SK-N-SH treated with all-trans-retinoic acid at 6 μM for 48 hours (cell line): ENCODE measurements around the gene LMAN2.
"Not testable (repeated sequence)": the region's sequence is repeated elsewhere in the genome, so short reads cannot be mapped to it uniquely, and the experiment has no call there.

Source experiments
- ARNTL ChIP-seq: fragments of 450-650 bp; formaldehyde crosslinking; IDR thresholded peaks from 2 replicates; pipeline ENCODE4 v1.5.0; 2020; ENCODE audit warnings: low read depth, mild to moderate bottlenecking, moderate library complexity, borderline replicate concordance
- BACH2 ChIP-seq: fragments of 250-450 bp; sonication (Bioruptor Pico); IDR thresholded peaks from 2 replicates; pipeline ENCODE4 v1.9.0; 2021; ENCODE audit warnings: mild to moderate bottlenecking, borderline replicate concordance
- CSRNP3 ChIP-seq: fragments of 250-450 bp; sonication (Bioruptor Pico); IDR thresholded peaks from 2 replicates; pipeline ENCODE4 v1.5.1; 2021; ENCODE audit warnings: mild to moderate bottlenecking, moderate library complexity
- GLIS3 ChIP-seq: fragments of 250-450 bp; sonication (Bioruptor Pico); IDR thresholded peaks from 2 replicates; pipeline ENCODE4 v1.5.0; 2020; ENCODE audit warnings: mild to moderate bottlenecking, moderate library complexity
- RARB ChIP-seq: fragments of 250-450 bp; sonication (Bioruptor Pico); IDR thresholded peaks from 2 replicates; pipeline ENCODE4 v1.8.0; 2021; ENCODE audit warnings: mild to moderate bottlenecking, moderate library complexity
- SNAI2 ChIP-seq: fragments of 250-450 bp; sonication (Bioruptor Pico); IDR thresholded peaks from 2 replicates; pipeline ENCODE4 v1.5.0; 2020; ENCODE audit warnings: mild to moderate bottlenecking, moderate library complexity
- TOX ChIP-seq: fragments of 250-450 bp; sonication (Bioruptor Pico); IDR thresholded peaks from 2 replicates; pipeline ENCODE4 v1.8.0; 2021; ENCODE audit warnings: mild to moderate bottlenecking, moderate library complexity, borderline replicate concordance
- TSHZ2 ChIP-seq: fragments of 250-450 bp; sonication (Bioruptor Pico); IDR thresholded peaks from 2 replicates; pipeline ENCODE4 v1.5.0; 2020; ENCODE audit warnings: mild to moderate bottlenecking, moderate library complexity
- ZC3H10 ChIP-seq: fragments of 250-450 bp; sonication (Bioruptor Pico); IDR thresholded peaks from 2 replicates; pipeline ENCODE4 v1.5.1; 2021; ENCODE audit warnings: mild to moderate bottlenecking, moderate library complexity
- ZNF565 ChIP-seq: fragments of 450-650 bp; formaldehyde crosslinking; conservative IDR thresholded peaks from 2 replicates; pipeline ENCODE4 v1.5.0; 2020; ENCODE audit warnings: low read depth, mild to moderate bottlenecking, moderate library complexity
- ZNF8 ChIP-seq: fragments of 450-650 bp; formaldehyde crosslinking; IDR thresholded peaks from 2 replicates; pipeline ENCODE4 v1.5.0; 2020; ENCODE audit warnings: mild to moderate bottlenecking, moderate library complexity

- not testable (repeated sequence) for TF ChIP-seq GLIS3 (CRISPR knock-in tag); ZNF8 (CRISPR knock-in tag); ZNF565 (CRISPR knock-in tag); ARNTL; BACH2 (CRISPR knock-in tag); SNAI2 (CRISPR knock-in tag); ZC3H10 (CRISPR knock-in tag); RARB (CRISPR knock-in tag); TSHZ2 (CRISPR knock-in tag); TOX; CSRNP3
These were observed 24.0 kb upstream of the LMAN2 start for GRCh38 chr5:177375516-177375915.
